CD4-positive, alpha-beta T cell treated with Interferon alpha-2 for 1 hour (primary cell): ENCODE measurements around the gene PSMG2.
A peak's percentile ranks its signal among the peaks of the same experiment; 100 is the strongest.
"Not testable (repeated sequence)": the region's sequence is repeated elsewhere in the genome, so short reads cannot be mapped to it uniquely, and the experiment has no call there.

ENCODE experiments used
- DNase-seq, 2 donors: peaks; one replicate each; pipeline ENCODE4 v3.0.0-alpha.2; 2020 to 2022

The PSMG2 gene

GRCh38 chr18:12722731-12723130, 19.9 kb downstream of the PSMG2 start:
- no peak for DNase-seq

- no peak for DNase-seq
Observed at GRCh38 chr18:12726331-12726730, 23.5 kb downstream of the PSMG2 start.

GRCh38 chr18:12726774-12727550, 24.1 kb downstream of the PSMG2 start:
- peak; percentile 50 to 76 for DNase-seq

GRCh38 chr18:12737243-12737902, 34.5 kb downstream of the PSMG2 start:
- no peak for DNase-seq

GRCh38 chr18:12741351-12741750, 38.5 kb downstream of the PSMG2 start:
- DNase-seq = no peak

- no peak for DNase-seq
Observed at GRCh38 chr18:12742453-12742852, 39.6 kb downstream of the PSMG2 start.

GRCh38 chr18:12744103-12744502, 41.3 kb downstream of the PSMG2 start:
- peak in 1 of 2 donors; percentile 58 for DNase-seq

- no peak for DNase-seq
Observed at GRCh38 chr18:12745095-12745795, 42.4 kb downstream of the PSMG2 start.

- no peak for DNase-seq
Observed at GRCh38 chr18:12747530-12748315, 44.9 kb downstream of the PSMG2 start.

GRCh38 chr18:12748671-12749070, 45.8 kb downstream of the PSMG2 start:
- DNase-seq = no peak

- no peak for DNase-seq
Observed at GRCh38 chr18:12749121-12749520, 46.3 kb downstream of the PSMG2 start.

- peak; percentile 5 to 14 for DNase-seq
Observed at GRCh38 chr18:12750076-12750714, 47.4 kb downstream of the PSMG2 start.

- no peak for DNase-seq
Observed at GRCh38 chr18:12750715-12751502, 48.1 kb downstream of the PSMG2 start.

GRCh38 chr18:12751503-12751884, 48.7 kb downstream of the PSMG2 start:
- DNase-seq = no peak

- no peak for DNase-seq
Observed at GRCh38 chr18:12751891-12752290, 49.0 kb downstream of the PSMG2 start.

- no peak for DNase-seq
Observed at GRCh38 chr18:12754511-12754910, 51.7 kb downstream of the PSMG2 start.

GRCh38 chr18:12755606-12756005, 52.8 kb downstream of the PSMG2 start:
- DNase-seq = not testable (repeated sequence)

- DNase-seq = not testable (repeated sequence)
Observed at GRCh38 chr18:12756619-12757239, 53.9 kb downstream of the PSMG2 start.

- not testable (repeated sequence) for DNase-seq
Observed at GRCh38 chr18:12758566-12758965, 55.7 kb downstream of the PSMG2 start.

GRCh38 chr18:12765126-12765525, 62.3 kb downstream of the PSMG2 start:
- DNase-seq = no peak

- DNase-seq = no peak
Observed at GRCh38 chr18:12765586-12765985, 62.7 kb downstream of the PSMG2 start.
